Activated T-helper 9 cell treated with anti-CD3 and anti-CD28 coated beads, Interleukin-2, amount 50 U/mL, for 16 hours (primary cell): ENCODE measurements around the gene AP4B1.
"Not testable (repeated sequence)": the region's sequence is repeated elsewhere in the genome, so short reads cannot be mapped to it uniquely, and the experiment has no call there.

Experiments
- DNase-seq: peaks from one replicate; pipeline ENCODE4 v3.0.0-alpha.2; 2020; ENCODE audit warnings: low read depth

AP4B1 gene

GRCh38 chr1:113904674-113905434 lies at the start of gene AP4B1, which contains the start of gene DCLRE1B:
AP4B1 (minus strand) TSS chr1:113904799; CDS start chr1:113904717, 82 bp downstream.
DCLRE1B (plus strand) TSS chr1:113905326; CDS start chr1:113905587, 261 bp downstream.
- DNase-seq: peak; percentile 93

DNA sequence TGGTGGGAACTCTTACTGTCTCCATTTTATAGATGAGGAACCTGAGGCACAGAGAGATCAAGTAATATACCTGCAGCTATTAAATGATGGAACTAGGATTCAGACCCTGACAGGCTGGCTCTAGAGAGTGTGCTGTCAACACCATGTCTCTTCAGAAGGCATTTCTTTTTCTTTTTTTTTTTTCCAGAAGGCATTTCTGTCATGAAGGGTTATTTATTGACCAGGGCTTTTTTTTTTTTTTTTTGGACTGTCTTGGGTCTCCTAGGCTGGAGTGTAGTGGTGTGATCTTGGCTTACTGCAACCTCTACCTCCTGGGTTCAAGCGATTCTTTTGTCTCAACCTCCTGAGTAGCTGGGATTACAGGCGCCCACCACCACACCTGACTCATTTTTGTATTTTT lies 47.1 kb upstream of the AP4B1 start:
- no peak for DNase-seq

DNA sequence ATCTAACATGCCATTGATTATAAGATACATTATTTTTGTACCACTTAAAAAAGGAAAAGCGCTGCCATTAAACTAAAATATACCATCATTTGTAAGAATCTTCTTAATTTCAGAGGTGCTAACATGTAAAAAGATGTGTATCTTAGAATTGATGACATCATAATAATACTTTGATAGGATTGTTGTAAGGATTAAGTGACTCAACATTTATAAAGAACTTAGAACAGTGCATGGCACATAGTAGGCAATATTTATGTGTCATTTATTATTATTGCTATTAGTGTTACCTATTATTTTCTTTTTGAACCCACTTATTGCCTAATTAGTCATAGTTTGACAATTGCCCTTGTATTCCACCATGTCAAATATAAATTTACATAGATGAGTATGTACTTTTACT lies 46.3 kb upstream of the AP4B1 start:
- no peak for DNase-seq

GRCh38 chr1:113949007-113949406 lies 44.4 kb upstream of the AP4B1 start:
- DNase-seq: no peak

GRCh38 chr1:113948151-113948550 lies 43.6 kb upstream of the AP4B1 start:
- DNase-seq: not testable (repeated sequence)

DNA sequence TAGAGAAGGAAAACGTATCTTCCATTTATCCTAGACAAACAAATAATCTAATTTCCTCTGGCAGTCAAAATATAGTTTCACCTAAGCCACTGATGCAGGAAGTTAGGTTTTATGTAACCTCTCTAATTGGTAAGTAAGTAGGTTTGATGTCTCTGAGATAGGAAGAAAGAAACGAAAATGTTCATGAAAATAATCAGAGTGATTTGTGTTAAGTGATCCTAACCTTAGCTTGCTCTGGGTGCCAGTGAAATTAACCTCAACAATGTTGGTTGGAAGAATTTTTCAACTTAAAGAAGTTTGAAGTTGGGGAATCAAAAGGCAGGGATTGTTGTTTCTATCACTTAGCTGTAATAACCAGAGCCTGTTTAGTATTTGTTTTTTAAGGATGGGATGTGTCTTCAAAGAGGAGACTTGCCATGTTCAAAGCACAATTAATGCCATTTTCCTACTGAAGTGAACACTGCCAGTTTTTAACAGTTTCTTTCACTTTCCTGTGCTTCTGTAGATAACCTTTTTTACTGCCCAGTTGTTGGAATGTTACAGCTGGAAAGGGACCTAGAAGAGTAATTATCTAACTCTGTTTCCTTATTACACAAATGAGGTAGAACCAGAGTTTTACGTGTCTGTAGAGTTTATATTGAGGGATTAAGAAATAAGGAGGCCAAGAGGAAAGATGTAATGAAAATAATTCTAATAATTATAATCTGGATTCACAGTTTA lies 42.9 kb upstream of the AP4B1 start:
- DNase-seq: no peak

- DNase-seq: no peak
These were observed 42.2 kb upstream of the AP4B1 start for GRCh38 chr1:113946678-113947387.

DNA sequence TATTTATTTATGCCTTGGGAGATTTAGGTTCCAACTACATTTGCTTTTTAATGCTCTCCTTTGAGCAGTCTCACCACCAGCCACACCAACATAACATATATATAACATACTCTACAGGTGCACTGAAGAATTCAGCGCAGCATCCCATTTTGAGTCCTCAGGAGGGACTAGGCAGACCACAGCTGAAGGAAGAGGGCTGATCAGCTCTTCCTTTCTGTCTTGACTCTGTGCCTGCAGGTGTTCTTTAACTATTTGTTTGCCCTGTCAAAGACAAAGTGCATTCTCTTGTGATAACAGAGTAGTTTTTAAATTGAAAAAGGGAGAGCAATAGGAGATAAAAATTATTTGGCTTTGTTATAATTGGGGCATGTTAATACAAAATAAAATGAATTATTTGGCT lies 41.5 kb upstream of the AP4B1 start:
- no peak for DNase-seq

- DNase-seq: no peak
These were observed 40.7 kb upstream of the AP4B1 start for GRCh38 chr1:113945329-113945728.

DNA sequence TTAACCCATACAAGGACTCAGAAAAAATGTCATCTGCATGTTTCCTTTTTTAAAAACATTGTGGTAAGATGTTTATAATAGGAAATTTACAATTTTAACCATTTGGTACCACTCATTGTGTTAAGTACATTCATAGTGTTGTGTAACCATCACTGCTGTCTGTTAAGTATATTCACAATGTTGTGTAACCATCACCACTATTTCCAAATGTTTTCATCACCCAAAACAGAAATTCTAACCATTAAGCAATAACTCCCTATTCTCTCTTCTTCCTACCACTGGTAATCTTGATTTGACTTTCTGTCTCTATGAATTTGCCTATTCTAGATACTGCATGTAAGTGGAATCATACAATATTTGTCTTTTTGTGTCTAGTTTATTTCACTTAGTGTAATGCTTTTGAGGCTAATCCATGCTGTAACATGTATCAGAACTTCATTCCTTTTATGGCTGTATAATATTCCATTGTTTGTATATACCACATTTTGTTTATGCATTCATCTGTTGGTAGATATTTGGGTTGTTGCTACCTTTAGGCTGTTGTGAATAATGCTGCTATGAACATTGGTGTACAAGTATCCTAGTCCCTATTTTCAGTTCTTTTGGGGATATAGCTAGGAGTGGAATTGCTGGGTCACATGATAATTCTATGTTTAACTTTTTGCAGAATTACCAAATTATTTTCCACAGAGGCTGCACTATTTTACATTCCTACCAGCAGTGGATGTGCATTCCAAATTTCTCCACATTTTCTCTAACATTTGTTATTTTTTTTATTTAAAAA lies 38.6 kb upstream of the AP4B1 start:
- no peak for DNase-seq

- no peak for DNase-seq
These were observed 37.9 kb upstream of the AP4B1 start for GRCh38 chr1:113942527-113942926.

DNA sequence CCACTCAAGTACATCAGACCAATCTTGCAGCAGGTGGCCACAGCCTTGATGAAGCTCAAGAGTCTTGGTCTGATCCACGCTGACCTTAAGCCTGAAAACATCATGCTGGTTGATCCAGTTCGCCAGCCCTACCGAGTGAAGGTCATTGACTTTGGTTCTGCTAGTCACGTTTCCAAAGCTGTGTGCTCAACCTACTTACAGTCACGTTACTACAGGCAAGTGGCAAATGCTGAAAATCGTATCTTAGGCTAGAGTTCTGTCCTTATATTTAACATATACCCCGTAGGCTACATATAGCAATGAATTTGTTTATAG lies 36.6 kb upstream of the AP4B1 start:
- no peak for DNase-seq

- DNase-seq: peak; percentile 18
These were observed 36.0 kb upstream of the AP4B1 start for GRCh38 chr1:113940365-113941244.

DNA sequence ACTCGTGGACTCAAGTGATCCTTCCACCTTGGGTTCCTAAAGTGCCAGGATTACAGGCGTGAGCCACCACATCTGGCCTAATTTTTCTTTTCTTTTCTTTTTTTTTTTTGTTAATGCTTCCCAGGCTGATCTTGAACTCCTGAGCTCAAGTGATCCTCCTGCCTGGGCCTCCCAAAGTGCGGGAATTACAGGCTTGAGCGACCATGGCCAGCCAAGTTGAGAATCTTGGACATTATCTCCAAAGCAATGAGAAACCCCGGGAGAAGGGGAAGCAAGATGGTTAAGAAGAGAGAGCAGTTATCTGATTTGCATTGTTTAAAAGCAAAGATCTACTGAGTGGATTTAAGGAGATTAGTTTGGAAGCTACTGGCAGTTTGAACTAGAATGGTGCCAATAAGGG lies 33.6 kb upstream of the AP4B1 start:
- DNase-seq: no peak

- no peak for DNase-seq
These were observed 32.5 kb upstream of the AP4B1 start for GRCh38 chr1:113937146-113937545.

DNA sequence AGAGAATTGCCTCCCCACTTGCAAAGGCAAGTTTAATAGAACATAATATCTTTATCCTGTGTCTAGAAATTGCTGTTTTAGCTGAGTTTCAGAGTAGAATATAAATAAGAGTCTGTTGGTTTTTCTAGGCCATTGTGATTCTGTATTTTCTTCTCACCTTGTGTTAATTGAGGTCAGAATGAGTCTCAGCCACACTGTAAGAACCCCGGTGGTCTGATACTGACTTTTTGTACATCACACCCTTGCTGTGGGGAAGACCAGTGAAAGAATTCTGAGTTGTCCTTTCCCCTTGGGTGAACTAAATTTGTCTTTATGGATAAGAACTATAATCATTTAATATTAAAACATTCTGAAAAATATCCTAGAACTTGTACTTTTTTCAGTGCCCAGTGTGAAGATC lies 31.4 kb upstream of the AP4B1 start:
- DNase-seq: no peak

DNA sequence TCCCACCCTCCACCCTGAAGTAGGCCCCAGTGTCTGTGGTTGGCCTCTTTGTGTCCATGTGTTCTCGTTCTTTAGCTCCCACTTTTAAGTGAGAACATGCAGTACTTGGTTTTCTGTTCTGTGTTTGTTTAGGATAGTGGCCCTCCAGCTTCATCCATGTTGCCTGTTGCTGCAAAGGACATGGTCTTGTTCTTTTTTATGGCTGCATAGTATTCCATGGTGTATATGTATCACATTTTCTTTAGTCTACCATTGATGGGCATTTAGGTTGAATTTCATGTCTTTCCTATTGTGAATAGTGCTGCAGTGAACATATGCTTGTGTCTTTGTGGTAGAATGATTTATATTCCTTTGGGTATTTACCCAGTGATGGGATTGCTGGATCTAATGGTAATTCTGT lies 30.6 kb upstream of the AP4B1 start:
- no peak for DNase-seq

GRCh38 chr1:113934511-113935055 lies 30.0 kb upstream of the AP4B1 start:
- no peak for DNase-seq

- DNase-seq: no peak
These were observed 29.4 kb upstream of the AP4B1 start for GRCh38 chr1:113934006-113934405.

DNA sequence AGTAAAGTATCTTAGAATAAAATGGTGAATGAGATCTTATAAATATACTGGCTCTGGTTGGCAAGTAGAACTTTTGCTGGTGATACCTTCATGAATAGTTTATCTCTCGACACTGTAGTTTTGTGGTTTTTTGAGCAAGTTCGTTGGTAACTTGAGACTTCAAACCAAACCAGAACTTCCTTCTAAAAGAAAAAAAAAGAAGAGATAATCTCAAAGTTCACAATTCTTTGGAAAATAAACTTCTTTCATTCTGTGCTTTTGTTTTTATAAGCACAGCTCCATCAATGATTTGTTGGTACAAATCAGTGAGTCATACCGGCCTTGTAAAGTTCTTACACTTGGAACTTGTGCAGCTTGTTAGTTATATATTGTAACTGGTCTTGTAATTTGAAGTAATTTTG lies 26.9 kb upstream of the AP4B1 start:
- no peak for DNase-seq
